ENCODE measurements around the gene BST2.

BST2 gene, protein sequence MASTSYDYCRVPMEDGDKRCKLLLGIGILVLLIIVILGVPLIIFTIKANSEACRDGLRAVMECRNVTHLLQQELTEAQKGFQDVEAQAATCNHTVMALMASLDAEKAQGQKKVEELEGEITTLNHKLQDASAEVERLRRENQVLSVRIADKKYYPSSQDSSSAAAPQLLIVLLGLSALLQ

DNA sequence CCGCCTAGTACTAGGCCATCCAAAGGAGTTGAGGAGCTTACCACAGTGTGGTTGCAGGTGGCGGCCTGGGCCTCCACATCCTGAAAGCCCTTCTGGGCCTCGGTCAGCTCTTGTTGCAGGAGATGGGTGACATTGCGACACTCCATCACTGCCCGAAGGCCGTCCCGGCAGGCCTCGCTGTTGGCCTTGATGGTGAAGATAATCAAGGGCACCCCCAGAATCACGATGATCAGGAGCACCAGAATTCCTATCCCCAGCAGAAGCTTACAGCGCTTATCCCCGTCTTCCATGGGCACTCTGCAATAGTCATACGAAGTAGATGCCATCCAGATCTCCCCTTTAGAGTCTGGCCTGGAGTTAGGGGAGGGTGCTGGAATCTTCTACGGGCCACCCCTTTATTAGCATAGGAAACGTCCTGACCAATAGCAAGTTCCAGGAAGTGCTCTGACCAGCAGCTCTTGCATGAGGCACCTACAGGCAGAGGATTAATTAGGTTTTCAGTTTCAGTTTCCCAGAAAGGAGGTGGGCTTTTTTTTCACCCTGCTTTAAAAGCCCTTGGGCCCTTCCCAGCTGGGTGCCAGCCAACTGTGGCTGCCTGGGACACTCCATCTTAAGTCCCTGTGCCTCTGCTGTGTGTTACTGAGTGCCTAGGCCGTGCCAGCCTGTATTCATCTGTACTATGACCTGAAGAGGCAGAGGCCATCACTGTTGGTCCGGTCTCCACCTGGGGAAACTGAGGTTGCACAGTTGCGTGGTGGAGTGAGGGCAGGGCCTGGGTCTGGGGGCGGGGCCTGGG lies at the start of gene BST2:
Gene BST2 (minus strand): TSS at position 381 of the 796 bp plus-strand sequence. CDS start 55 bp downstream, at position 326.
- peak; percentile 90 to 92 for DNase-seq

DNA sequence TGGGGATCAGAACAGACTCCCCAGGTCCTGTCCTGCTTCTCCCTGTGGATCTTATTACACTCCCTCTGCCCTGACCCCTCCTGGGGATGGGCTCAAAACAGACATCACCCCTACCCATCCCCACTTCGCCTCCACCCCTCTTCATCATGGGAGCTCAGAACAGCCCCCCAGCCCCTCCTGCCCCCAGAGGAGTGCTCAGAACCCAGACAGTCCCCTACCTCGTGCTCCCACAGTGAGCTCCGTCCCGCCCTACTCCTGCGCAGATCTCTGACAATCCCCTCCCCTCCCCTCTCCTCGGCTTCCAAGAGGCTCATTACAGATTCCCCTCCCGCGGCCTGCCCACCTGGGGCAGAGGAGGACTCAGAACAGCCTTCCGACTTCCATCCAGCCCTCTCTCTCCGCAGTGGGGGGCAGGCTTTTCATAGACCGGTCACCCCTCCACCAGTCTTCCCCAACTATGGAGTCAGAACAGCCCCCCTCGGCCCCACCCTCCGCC lies 49.2 kb upstream of the BST2 start:
- no peak for DNase-seq

DNA sequence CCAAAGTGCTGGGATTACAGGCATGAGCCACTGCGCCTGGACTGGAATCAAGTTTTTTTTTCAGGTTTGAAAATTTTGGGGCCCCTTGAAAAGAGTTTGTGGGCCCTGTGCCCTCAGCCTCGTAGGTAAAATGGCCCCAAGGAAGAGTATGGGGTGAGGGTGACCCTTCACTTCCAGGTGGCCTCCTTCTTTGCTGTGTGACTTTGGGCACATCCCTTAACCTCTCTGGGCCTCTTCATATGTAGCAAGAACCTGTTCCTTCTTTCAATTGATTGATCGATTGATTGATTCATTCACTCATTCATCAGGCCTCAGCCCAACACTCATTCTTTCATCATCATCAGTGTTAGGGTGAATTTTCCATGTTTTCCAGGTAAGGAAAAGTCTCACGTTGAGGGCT lies 46.4 kb upstream of the BST2 start:
- DNase-seq: no peak

DNA sequence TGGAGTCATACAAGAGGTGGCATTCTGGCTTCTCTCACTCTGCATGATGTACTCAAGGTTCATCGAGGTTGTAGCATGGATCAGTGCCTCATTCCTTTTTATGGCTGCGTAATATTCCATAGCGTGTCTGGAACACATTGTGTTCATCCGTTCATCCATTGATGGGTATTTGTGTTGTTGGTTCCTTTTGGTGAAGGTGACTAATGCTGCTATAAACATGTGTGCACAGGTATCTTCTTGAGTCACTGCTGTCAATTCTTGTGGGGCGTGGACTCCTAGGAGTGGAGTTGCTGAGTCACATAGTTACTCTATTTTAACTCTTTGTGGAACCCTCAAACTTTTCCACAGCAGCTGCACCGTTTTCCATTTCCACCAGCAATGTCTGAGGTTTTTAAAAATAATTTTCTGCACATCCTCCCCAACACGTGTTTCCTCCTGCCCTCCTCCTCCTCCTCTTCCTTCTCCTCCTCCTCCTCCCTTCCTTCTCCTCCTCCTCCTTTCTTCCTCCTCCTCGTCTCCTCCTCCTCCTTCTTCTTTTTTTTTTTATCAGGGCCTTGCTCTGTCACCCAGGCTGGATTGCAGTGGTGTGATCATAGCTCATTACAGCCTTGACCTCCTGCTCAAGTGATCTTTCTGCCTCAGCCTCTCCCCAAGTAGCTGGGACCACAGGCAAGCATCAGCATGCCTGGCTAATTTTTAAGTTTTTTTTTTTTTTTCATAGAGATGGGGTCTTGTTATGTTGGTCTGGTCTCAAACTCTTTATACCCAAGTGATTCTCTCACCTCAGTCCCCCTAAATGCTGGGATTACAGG lies 45.0 kb upstream of the BST2 start:
- DNase-seq: no peak

DNA sequence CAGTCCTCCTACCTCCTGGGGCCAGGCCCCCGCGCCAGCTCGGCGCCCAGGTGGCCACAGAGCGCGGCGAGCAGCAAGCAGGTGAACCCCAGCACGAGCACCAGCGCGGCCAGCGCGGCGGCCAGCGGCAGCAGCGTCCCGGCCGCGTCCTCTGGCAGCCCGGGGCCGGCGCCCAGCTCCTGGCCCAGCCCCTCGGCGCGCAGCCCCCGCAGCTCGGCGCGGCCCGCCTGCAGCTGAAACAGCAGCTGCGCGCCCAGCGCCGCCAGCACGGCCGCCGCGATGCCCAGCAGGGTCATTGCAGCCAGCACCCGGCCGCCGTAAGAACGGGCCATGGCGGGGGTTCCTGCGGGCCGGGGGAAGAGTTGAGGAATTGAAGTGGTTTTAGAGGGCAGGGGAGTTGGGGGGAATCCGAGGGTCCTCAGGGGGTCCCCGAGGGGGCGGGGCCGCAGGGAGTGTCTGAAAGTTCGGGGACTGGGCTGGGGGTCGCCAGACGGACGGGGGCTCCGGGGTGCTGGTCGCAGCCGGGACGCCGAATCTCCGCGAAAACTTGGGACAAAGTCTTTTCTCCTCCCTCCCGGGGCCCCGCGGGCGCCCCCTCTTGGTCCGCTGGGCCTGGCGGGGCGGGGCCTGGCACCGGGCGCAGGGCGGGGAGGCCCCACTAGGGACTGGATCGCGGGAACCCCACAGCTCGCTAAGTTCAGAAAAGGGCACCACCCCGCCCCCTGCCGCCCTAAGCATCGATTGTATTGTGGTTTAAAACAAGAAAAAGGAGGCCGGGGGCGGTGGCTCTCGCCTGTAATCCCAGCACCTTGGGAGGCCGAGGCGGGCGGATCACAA lies 42.9 kb upstream of the BST2 start, which contains the start of gene TMEM221:
Gene TMEM221 (minus strand): TSS at position 538 of the 837 bp plus-strand sequence. CDS start 206 bp downstream, at position 332.
- peak; percentile 49 to 57 for DNase-seq

DNA sequence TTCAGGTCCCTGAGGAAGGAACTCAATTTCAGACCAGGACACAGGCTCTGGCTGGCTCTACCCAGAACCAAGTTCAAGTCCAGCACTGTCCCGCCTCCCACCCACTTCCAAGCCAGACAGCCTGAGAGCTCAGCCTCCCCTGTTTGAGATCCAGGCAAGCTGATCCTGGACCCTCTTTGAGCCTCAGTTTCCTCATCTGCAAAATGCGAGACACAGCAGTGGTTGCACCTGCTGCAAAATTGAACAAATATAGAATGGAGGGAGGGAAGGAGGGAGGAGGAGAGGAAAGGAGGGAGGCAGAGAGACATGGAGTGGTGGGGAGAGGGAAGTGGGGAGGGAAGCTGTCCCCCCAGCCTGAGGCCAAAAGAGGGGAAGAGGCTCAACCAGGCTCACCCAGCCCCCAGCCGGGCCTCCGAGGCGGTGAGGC lies 42.3 kb upstream of the BST2 start:
- DNase-seq: no peak

DNA sequence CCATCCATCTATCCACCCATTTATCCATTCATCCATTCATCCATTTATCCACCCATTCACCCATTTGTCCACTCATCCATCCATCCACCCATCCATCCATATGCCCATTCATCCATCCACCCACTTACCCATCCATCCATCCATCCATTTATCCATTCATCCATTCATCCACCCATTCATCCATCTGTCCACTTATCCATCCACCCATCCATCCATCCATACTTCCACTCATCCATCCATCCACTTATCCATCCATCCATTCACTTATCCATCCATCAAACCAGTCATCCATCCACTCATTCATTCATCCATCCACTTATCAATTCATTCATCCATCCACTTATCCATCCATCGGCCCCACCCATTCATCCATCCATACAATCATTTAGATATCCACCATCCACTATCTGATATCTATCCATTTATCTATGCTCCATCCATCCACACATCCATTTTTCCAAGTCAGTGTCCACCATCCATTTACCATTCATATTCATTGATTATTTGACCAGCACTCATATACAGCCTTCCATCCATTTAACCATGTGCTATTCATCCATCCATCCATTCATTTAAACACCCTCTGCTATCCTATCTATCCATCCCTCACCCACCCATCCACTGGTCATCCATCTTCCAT lies 40.2 kb upstream of the BST2 start:
- DNase-seq: no peak

DNA sequence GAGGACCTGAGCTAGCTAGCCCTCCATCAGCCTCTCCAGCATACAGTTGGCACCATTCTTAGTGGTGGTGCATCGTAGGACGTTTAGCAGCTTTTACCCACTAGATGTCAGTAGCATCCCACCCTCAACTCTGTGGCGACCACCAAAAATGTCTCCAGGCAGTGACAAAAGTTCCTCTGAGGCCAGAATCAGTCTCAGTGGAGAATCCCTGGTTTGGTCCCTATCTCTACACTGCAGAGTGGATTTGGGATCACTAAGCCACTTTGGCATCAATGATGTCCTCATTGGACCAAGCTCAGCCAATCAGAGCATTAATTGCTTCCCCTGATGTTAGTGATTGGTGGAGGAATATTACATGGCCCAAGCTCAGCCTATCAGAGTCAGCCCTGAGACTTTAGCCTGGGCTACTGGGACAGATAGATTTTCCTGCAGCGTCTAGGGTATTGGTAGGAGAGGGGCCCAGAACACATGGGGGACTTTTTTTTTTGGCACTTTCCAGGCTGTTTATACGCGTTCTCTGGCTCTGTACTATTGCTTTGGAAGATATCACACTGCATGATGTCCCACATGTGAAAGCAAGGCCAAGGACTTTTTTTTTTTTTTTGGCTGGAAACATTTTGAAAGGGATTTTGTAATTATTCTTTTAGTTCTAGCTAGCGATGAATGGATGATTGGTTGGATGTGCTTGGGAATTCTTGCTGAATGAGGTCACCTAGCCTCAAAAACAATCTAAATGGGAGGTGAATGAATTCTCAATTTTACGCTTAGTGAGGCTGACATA lies 36.0 kb upstream of the BST2 start:
- DNase-seq: peak in 1 of 2 donors; percentile 40

DNA sequence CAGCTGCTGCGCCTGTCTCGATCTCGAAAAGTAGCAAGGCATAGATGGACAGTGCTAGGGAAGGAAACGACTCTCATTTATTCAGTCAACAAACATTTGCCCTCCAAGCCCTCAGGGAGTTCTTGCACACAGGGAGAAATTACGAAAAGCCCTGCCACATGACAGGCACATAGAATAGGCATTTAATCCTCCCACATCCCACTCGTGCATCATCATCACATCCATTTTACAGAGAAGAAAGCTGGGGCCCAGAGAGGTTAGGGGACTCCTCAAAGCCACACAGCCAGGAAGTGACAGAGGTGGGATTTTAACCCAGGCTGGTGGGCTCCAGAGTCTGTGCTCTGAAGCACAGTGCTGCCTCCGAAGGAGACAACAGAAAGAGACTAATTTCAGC lies 31.4 kb upstream of the BST2 start:
- DNase-seq: peak in 1 of 2 donors; percentile 33

DNA sequence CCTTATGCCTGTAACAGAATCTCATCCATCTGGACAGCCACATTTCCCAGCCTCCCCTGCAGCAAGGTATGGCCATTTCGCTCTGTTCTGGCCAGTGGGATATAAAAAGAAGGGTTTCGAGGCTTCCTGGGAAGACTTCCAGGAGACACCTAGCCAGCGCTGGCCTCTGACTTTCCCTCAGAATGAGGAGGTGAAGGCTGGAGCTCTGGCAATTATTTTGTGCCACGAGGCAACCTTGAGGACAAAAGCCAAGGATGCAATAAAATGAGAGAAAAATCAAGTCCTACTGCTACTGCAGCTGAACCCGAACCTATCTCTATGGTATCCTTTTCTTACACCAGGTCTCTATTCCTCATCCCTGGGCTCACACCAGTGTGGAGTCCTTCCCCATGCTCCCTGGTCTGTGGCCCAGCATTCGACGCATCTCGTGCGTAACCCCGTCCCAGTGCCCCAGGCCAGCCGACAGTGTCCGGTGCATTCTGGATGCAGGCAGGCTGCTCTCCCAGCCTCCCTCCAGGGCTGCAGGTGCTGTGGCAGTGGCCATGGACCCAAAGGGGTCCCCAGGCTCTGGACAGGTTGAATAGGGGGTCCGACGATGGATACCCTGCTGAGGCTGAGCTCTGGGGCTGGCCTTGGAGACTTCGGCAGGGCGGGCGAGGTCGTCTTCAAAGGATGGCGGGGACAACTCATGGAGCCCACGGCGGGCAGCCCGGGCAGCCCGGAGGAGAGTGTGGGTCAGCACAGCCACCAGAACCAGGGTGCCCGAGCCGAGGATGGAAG lies 30.9 kb upstream of the BST2 start:
- no peak for DNase-seq

DNA sequence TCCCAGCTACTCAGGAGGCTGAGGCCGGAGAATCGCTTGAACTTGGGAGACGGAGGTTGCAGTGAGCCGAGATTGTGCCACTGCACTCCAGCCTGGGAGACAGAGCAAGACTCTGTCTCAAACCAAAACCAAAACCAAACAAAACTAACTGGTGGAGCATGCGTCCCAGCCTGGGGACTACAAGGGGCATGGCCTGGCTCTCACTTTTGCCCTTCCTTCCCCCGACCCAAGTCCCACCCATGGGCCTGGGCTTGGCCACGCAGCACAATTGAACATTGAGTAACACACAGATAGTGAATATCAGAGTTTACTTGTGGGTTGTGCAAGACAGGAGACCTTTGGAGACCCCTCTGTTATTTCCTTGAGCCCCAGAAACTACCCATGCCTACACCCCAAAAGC lies 29.8 kb upstream of the BST2 start:
- no peak for DNase-seq

DNA sequence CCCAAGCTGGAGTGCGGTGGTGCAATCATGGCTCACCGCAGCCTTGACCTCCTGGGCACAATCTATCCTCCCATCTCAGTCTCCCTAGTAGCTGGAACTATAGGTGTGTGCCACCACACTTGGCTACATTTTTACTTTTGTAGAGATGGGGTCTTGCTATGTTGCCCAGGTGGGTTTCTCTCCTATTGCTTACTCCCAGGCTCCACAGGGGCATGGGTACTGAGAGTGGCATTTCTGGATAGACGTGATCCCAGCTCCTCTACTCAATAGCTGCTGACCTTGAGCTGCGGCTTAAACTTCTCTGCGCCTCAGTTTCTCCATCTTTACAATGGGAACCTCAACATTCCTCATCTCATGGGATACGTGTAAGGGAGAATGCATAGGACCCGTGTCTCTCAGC lies 26.0 kb upstream of the BST2 start:
- no peak for DNase-seq

DNA sequence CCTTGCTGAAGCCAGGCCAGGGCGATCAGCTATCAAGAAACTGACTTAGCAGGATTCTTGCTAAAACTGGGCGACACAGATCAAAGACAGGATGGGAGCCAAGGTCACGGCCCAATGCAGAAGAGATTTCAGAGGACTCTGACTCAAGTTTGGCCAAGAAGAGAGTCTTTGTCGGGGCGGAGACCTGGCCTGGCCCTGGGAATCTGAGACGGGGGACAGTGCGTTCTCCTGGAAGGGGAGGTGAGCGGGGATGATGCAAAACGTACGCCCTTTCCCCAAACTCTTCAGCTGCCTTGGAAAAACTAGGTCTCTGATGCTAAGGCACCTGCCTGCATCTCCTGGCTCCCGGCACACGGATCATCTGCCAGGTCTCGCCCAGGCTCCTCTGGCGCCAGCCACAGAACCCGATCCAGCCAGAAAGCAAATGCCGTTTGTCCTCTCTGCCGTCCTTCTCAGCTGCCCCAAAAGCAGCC lies 24.2 kb upstream of the BST2 start:
- no peak for DNase-seq

DNA sequence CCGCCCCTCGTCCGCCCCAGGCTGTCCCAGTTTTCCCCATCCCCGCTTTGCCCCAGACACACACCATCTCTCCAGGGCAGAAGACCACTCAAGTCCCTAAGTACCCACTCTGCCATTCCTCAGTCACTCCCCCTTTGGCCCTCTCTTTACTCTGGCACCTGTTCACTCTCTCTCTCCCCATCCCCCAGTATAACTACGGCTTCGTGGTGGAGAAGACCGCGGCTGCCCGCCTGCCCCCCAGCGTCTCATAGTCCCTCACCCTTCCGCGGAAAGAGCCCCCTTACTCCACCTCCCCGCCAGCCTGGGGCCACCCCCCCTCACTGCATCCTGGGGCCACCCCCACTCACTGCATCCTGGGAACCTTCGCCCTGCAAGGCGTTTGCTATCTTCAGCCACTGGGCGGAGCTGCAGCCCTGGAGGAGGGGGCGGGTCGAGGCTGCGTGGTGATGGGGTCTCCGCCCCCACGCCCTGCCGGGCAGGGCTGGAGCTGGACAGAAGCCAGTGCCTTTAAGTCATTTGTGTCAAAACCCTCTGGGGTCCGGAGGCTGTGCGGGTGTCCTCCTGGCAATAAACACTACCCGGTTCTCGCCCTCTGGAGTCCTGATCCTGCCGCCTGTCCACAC lies 19.4 kb upstream of the BST2 start:
- no peak for DNase-seq

DNA sequence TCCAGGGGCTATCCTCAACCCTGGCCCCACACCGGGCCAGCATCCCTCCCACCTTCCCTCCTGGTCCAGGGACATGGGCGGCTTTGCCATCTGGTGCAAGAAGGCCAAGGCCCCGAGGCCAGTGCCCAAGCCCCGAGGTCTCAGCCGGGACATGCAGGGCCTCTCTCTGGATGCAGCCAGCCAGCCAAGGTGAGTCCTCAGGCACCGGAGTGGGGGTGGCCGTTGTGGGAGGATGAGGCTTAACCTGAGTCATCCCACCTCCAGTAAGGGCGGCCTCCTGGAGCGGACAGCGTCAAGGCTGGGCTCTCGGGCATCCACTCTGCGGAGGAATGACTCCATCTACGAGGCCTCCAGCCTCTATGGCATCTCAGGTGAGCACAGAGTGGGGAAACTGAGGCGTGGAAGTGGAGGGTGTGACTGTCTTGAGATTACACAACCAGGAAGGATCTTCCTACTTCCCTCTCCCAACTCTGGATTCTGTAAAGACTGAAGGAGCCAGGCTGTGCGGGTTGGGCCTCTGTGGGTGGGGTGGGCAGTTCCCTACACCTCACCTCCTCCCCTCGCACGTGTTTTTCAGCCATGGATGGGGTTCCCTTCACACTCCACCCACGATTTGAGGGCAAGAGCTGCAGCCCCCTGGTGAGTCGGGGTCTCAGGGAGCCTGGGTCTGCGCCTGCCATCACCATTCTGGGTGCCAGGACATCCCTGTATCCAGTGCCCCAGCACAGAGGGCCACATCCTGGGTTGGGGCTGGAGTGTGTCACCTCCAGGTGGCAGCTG lies 18.2 kb upstream of the BST2 start:
- no peak for DNase-seq

DNA sequence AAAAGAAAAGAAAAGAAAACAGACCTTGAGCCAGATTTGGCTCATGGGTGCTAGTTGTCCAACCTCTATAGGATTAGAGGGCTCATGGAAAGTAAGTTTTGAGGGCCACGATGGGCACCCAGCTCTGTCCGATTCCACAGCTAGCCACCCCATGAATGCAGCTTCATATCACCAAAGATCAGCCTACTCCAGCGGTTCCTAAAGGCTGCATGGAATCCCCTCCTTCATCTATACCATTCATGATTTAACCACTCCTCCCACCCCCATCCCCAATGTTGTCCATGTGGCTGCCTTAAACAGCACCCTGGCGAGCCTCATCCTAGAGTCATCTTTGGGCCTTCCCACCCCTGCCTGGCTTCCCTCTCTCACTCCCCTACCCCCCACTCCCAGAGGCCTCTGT lies 16.5 kb upstream of the BST2 start:
- no peak for DNase-seq

DNA sequence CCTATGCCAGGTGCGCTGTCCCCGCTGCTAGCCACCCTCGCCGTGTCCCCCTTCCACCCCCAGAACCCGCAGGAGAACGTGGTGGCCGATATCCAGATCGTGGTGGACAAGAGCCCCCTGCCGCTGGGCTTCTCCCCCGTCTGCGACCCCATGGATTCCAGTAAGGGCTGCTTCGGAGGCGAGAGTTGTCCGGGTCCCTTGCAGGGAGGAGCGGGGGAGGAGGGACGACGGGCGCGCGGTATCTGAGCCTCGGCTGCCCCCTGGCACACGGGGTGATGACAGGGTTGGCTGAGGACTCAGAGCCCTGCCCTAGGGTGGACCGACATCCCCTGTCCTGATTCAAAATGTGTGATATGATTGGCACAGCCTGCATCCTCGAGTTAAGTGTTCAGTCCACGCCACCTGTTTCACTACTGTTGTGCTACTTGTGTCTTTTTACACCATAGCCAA lies 15.1 kb upstream of the BST2 start:
- DNase-seq: no peak

DNA sequence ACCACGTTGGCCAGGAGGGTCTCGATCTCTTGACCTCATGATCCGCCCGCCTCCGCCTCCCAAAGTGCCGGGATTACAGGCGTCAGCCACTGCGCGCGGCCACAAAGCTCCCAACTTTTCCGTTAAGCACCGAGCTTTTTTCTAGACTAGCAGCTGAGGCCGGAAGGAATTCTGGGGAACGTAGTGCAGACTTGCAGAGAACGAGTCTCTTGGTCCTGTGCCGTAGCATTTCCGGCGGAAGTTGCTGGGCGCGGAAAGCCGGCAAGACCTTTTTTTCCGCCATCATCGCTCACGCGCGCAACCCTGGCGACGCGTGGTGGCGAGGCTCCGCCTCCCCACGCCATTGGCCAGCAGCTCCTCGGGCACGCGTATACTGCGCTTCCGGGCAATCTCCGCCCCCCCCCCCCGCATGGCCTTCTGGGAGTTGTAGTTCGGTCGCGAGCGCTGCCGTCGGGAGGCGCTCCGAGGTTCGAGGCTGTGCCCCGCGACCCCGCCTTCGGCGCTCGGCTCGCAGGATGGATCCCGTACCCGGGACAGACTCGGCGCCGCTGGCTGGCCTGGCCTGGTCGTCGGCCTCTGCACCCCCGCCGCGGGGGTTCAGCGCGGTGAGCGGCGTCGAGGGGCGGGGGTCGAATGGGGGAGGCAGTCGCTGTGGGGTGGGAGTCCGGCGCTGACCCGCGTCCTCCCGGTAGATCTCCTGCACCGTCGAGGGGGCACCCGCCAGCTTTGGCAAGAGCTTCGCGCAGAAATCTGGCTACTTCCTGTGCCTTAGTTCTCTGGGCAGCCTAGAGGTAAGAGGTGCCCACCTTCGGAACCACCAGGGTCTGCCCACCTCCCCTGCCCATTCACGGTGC lies 14.4 kb upstream of the BST2 start, which contains the start of gene MVB12A:
Gene MVB12A (plus strand): TSS at position 427 of the 854 bp plus-strand sequence. CDS start 89 bp downstream, at position 516.
- DNase-seq: peak; percentile 96 to 97

All from inflammatory macrophage treated with lipopolysaccharide for 1 hour (primary cell).